ENCODE measurements around the gene REV1. TPM values are rescaled to one million over a fixed set of nuclear protein-coding genes. Genes with fewer than 3 reads are reported as not detected.

The REV1 gene
- total and polyA plus RNA-seq, 3 experiments from 2014 or later, result 25.5 to 30.8 (median 30.0) TPM

GRCh38 chr2:99439971-99440505 lies 49.8 kb downstream of the REV1 start:
- ChIA-PET CTCF (no interaction called here), POLR2A (no interaction called here)
- DNase-seq, result no peak
- H3K9me3 Mint-ChIP-seq, result no peaks in the 10 kb centered on the region
- Histone ChIP-seq H3K4me1 (ENCODE audit: insufficient read depth, low read length) (no peaks in the 10 kb centered on the region), H3K36me3 (ENCODE audit: insufficient read depth, low read length) (peaks cover 12% of the 10 kb centered on the region), H3K4me3 (ENCODE audit: low read length) (no peak overlapping the region), H3K9me3 (ENCODE audit: low read length) (no peaks in the 10 kb centered on the region), H3K27me3 (ENCODE audit: insufficient read depth, low read length, poor library complexity, severe bottlenecking) (no peaks in the 10 kb centered on the region), H3K27ac (ENCODE audit: low read depth, low read length) (no peak overlapping the region)
- H3K27me3 Mint-ChIP-seq, result no peaks in the 10 kb centered on the region
- H3K27ac Mint-ChIP-seq, result no peak overlapping the region
- H3K4me3 Mint-ChIP-seq, result no peak overlapping the region
- peaks cover 0 to 56% (median 8%) of the 10 kb centered on the region in 3 donors for H3K36me3 Mint-ChIP-seq
- peaks cover 8 to 15% (median 11%) of the 10 kb centered on the region in 3 donors for H3K4me1 Mint-ChIP-seq

GRCh38 chr2:99436874-99437273 lies 52.9 kb downstream of the REV1 start:
- CTCF ChIA-PET, result no interaction called here

GRCh38 chr2:99433340-99433739 lies 56.5 kb downstream of the REV1 start:
- peak overlapping the region in 1 of 8 donors; percentile 6 for H3K27ac Mint-ChIP-seq
- POLR2A ChIA-PET, result no interaction called here
- peaks cover 12 to 30% (median 16%) of the 10 kb centered on the region in 3 donors for H3K4me1 Mint-ChIP-seq

More at GRCh38 chr2:99436874-99437273, 52.9 kb downstream of the REV1 start:
- Mint-ChIP-seq H3K4me3 (no peak overlapping the region), H3K27ac (no peak overlapping the region), H3K9me3 (no peaks in the 10 kb centered on the region), H3K36me3 (peaks cover 0 to 65% (median 9%) of the 10 kb centered on the region in 3 donors), H3K27me3 (no peaks in the 10 kb centered on the region), H3K4me1 (peaks cover 2 to 14% (median 5%) of the 10 kb centered on the region in 3 donors)
- Histone ChIP-seq H3K4me1 (ENCODE audit: insufficient read depth, low read length) (no peaks in the 10 kb centered on the region), H3K4me3 (ENCODE audit: low read length) (no peak overlapping the region), H3K9me3 (ENCODE audit: low read length) (no peaks in the 10 kb centered on the region), H3K36me3 (ENCODE audit: insufficient read depth, low read length) (peaks cover 7% of the 10 kb centered on the region), H3K27me3 (ENCODE audit: insufficient read depth, low read length, poor library complexity, severe bottlenecking) (no peaks in the 10 kb centered on the region), H3K27ac (ENCODE audit: low read depth, low read length) (no peak overlapping the region)
- no peak for DNase-seq
- POLR2A ChIA-PET, result no interaction called here

GRCh38 chr2:99431587-99432275 lies 58.1 kb downstream of the REV1 start:
- no peak for DNase-seq
- no peak overlapping the region for H3K4me3 Mint-ChIP-seq
- Histone ChIP-seq H3K27me3 (ENCODE audit: insufficient read depth, low read length, poor library complexity, severe bottlenecking) (no peaks in the 10 kb centered on the region), H3K36me3 (ENCODE audit: insufficient read depth, low read length) (no peaks in the 10 kb centered on the region), H3K4me3 (ENCODE audit: low read length) (no peak overlapping the region), H3K9me3 (ENCODE audit: low read length) (no peaks in the 10 kb centered on the region), H3K4me1 (ENCODE audit: insufficient read depth, low read length) (no peaks in the 10 kb centered on the region), H3K27ac (ENCODE audit: low read depth, low read length) (no peak overlapping the region)
- peaks cover 0 to 65% (median 10%) of the 10 kb centered on the region in 3 donors for H3K36me3 Mint-ChIP-seq
- peaks cover 12 to 30% (median 21%) of the 10 kb centered on the region in 3 donors for H3K4me1 Mint-ChIP-seq
- H3K9me3 Mint-ChIP-seq, result no peaks in the 10 kb centered on the region
- H3K27ac Mint-ChIP-seq, result peak overlapping the region in 4 of 8 donors; percentile 15 to 75 (median 38)
- ChIA-PET POLR2A (no interaction called here), CTCF (no interaction called here)
- no peaks in the 10 kb centered on the region for H3K27me3 Mint-ChIP-seq

More at GRCh38 chr2:99433340-99433739, 56.5 kb downstream of the REV1 start:
- CTCF ChIA-PET, result no interaction called here
- Histone ChIP-seq H3K9me3 (ENCODE audit: low read length) (no peaks in the 10 kb centered on the region), H3K27me3 (ENCODE audit: insufficient read depth, low read length, poor library complexity, severe bottlenecking) (no peaks in the 10 kb centered on the region), H3K36me3 (ENCODE audit: insufficient read depth, low read length) (no peaks in the 10 kb centered on the region), H3K4me1 (ENCODE audit: insufficient read depth, low read length) (no peaks in the 10 kb centered on the region), H3K27ac (ENCODE audit: low read depth, low read length) (no peak overlapping the region), H3K4me3 (ENCODE audit: low read length) (no peak overlapping the region)
- Mint-ChIP-seq H3K9me3 (no peaks in the 10 kb centered on the region), H3K36me3 (peaks cover 0 to 63% (median 6%) of the 10 kb centered on the region in 3 donors), H3K4me3 (no peak overlapping the region), H3K27me3 (no peaks in the 10 kb centered on the region)
- DNase-seq, result no peak

- Histone ChIP-seq H3K36me3 (ENCODE audit: insufficient read depth, low read length) (no peaks in the 10 kb centered on the region), H3K27ac (ENCODE audit: low read depth, low read length) (no peak overlapping the region), H3K4me3 (ENCODE audit: low read length) (no peak overlapping the region), H3K4me1 (ENCODE audit: insufficient read depth, low read length) (no peaks in the 10 kb centered on the region), H3K9me3 (ENCODE audit: low read length) (no peaks in the 10 kb centered on the region), H3K27me3 (ENCODE audit: insufficient read depth, low read length, poor library complexity, severe bottlenecking) (no peaks in the 10 kb centered on the region)
- Mint-ChIP-seq H3K27me3 (no peaks in the 10 kb centered on the region), H3K4me3 (no peak overlapping the region), H3K36me3 (peaks cover 0 to 66% (median 10%) of the 10 kb centered on the region in 3 donors), H3K9me3 (no peaks in the 10 kb centered on the region), H3K27ac (peak overlapping the region; percentile 8 to 81 (median 48)), H3K4me1 (peaks cover 12 to 30% (median 21%) of the 10 kb centered on the region in 3 donors)
- DNase-seq, result no peak
- CTCF ChIA-PET, result no interaction called here
- POLR2A ChIA-PET, result no interaction called here
Measured at GRCh38 chr2:99430614-99431291, 59.1 kb downstream of the REV1 start.

- Histone ChIP-seq H3K27ac (ENCODE audit: low read depth, low read length) (no peak overlapping the region), H3K36me3 (ENCODE audit: insufficient read depth, low read length) (peaks cover 20% of the 10 kb centered on the region), H3K4me1 (ENCODE audit: insufficient read depth, low read length) (no peaks in the 10 kb centered on the region), H3K27me3 (ENCODE audit: insufficient read depth, low read length, poor library complexity, severe bottlenecking) (no peaks in the 10 kb centered on the region), H3K9me3 (ENCODE audit: low read length) (no peaks in the 10 kb centered on the region), H3K4me3 (ENCODE audit: low read length) (no peak overlapping the region)
- ChIA-PET POLR2A (no interaction called here), CTCF (no interaction called here)
- no peak for DNase-seq
- peaks cover 0 to 76% (median 9%) of the 10 kb centered on the region in 3 donors for H3K36me3 Mint-ChIP-seq
- no peak overlapping the region for H3K4me3 Mint-ChIP-seq
- no peaks in the 10 kb centered on the region for H3K27me3 Mint-ChIP-seq
- no peak overlapping the region for H3K27ac Mint-ChIP-seq
- peaks cover 0 to 5% (median 0%) of the 10 kb centered on the region in 3 donors for H3K4me1 Mint-ChIP-seq
- no peaks in the 10 kb centered on the region for H3K9me3 Mint-ChIP-seq
Measured at GRCh38 chr2:99425022-99425421, 64.8 kb downstream of the REV1 start.

GRCh38 chr2:99424371-99424770 lies 65.4 kb downstream of the REV1 start:
- Histone ChIP-seq H3K36me3 (ENCODE audit: insufficient read depth, low read length) (peaks cover 27% of the 10 kb centered on the region), H3K4me1 (ENCODE audit: insufficient read depth, low read length) (no peaks in the 10 kb centered on the region), H3K9me3 (ENCODE audit: low read length) (no peaks in the 10 kb centered on the region), H3K27ac (ENCODE audit: low read depth, low read length) (no peak overlapping the region), H3K27me3 (ENCODE audit: insufficient read depth, low read length, poor library complexity, severe bottlenecking) (no peaks in the 10 kb centered on the region), H3K4me3 (ENCODE audit: low read length) (no peak overlapping the region)
- H3K36me3 Mint-ChIP-seq, result peaks cover 0 to 78% (median 13%) of the 10 kb centered on the region in 3 donors
- no peak overlapping the region for H3K27ac Mint-ChIP-seq
- DNase-seq, result no peak
- ChIA-PET POLR2A (no interaction called here), CTCF (no interaction called here)
- no peak overlapping the region for H3K4me3 Mint-ChIP-seq
- H3K4me1 Mint-ChIP-seq, result peaks cover 0 to 5% (median 0%) of the 10 kb centered on the region in 3 donors
- no peaks in the 10 kb centered on the region for H3K27me3 Mint-ChIP-seq
- H3K9me3 Mint-ChIP-seq, result no peaks in the 10 kb centered on the region

- ChIA-PET CTCF (no interaction called here), POLR2A (no interaction called here)
- Mint-ChIP-seq H3K4me1 (peaks cover 0 to 5% (median 0%) of the 10 kb centered on the region in 3 donors), H3K36me3 (peaks cover 0 to 82% (median 15%) of the 10 kb centered on the region in 3 donors), H3K27ac (peak overlapping the region in 1 of 8 donors; percentile 8), H3K4me3 (no peak overlapping the region), H3K9me3 (no peaks in the 10 kb centered on the region), H3K27me3 (no peaks in the 10 kb centered on the region)
- peaks cover 33% of the 10 kb centered on the region for H3K36me3 ChIP-seq (ENCODE audit: insufficient read depth, low read length)
- H3K4me1 ChIP-seq (ENCODE audit: insufficient read depth, low read length), result no peaks in the 10 kb centered on the region
- H3K27ac ChIP-seq (ENCODE audit: low read depth, low read length), result no peak overlapping the region
- DNase-seq, result no peak
- H3K4me3 ChIP-seq (ENCODE audit: low read length), result no peak overlapping the region
- no peaks in the 10 kb centered on the region for H3K27me3 ChIP-seq (ENCODE audit: insufficient read depth, low read length, poor library complexity, severe bottlenecking)
- no peaks in the 10 kb centered on the region for H3K9me3 ChIP-seq (ENCODE audit: low read length)
Measured at GRCh38 chr2:99422599-99422998, 67.2 kb downstream of the REV1 start.

All from CD8-positive, alpha-beta memory T cell (primary cell).